ENCODE results near the gene ACAD11. TPM values are rescaled to one million over a fixed set of nuclear protein-coding genes. Genes with fewer than 3 reads are reported as not detected.

The ACAD11 gene
- total RNA-seq, 1 experiment from 2014 or later: 15.4 TPM

- ATAC-seq (no peak), DNase-seq (ENCODE audit: low read depth, low spot score) (no peak)
- TF ChIP-seq SIN3A (IDR thresholded peaks at IDR 0.05; ENCODE audit: borderline replicate concordance, insufficient read depth, low read depth, low read length): no peak
- TF ChIP-seq, protein P1, sequence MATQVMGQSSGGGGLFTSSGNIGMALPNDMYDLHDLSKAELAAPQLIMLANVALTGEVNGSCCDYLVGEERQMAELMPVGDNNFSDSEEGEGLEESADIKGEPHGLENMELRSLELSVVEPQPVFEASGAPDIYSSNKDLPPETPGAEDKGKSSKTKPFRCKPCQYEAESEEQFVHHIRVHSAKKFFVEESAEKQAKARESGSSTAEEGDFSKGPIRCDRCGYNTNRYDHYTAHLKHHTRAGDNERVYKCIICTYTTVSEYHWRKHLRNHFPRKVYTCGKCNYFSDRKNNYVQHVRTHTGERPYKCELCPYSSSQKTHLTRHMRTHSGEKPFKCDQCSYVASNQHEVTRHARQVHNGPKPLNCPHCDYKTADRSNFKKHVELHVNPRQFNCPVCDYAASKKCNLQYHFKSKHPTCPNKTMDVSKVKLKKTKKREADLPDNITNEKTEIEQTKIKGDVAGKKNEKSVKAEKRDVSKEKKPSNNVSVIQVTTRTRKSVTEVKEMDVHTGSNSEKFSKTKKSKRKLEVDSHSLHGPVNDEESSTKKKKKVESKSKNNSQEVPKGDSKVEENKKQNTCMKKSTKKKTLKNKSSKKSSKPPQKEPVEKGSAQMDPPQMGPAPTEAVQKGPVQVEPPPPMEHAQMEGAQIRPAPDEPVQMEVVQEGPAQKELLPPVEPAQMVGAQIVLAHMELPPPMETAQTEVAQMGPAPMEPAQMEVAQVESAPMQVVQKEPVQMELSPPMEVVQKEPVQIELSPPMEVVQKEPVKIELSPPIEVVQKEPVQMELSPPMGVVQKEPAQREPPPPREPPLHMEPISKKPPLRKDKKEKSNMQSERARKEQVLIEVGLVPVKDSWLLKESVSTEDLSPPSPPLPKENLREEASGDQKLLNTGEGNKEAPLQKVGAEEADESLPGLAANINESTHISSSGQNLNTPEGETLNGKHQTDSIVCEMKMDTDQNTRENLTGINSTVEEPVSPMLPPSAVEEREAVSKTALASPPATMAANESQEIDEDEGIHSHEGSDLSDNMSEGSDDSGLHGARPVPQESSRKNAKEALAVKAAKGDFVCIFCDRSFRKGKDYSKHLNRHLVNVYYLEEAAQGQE (IDR thresholded peaks at IDR 0.05; ENCODE audit: insufficient read depth in 1 of 2, low read depth in 2 of 2, low read length in 1 of 2): no peak
- intact Hi-C loops (cut with micrococcal nuclease; ENCODE audit: unreplicated experiment): no loop called here
- Histone ChIP-seq H3K9me3 (ENCODE audit: control insufficient read depth, insufficient read depth, low read depth, low read length) (no peaks in the 10 kb centered on the region), H3K36me3 (ENCODE audit: control insufficient read depth, insufficient read depth, low read length) (no peaks in the 10 kb centered on the region), H3K27ac (ENCODE audit: low read length) (no peak overlapping the region), H3K4me3 (ENCODE audit: low read depth in 2 of 2, low read length in 2 of 2) (no peak overlapping the region), H3K27me3 (ENCODE audit: control insufficient read depth, insufficient read depth, low read length) (no peaks in the 10 kb centered on the region), H3K4me1 (ENCODE audit: control insufficient read depth, insufficient read depth, low read length) (no peaks in the 10 kb centered on the region)
- in situ Hi-C loops (cut with HindIII; ENCODE audit: low pct_unique_long_range_greater_than_20kb, low sequenced_read_pairs): no loop called here
- POLR2A ChIA-PET: no interaction called here
- BruUV-seq (replicated peaks): no TSS peak
- CTCF ChIA-PET: no interaction called here
These were observed 96.1 kb downstream of the ACAD11 start for GRCh38 chr3:132563420-132564069.

GRCh38 chr3:132561003-132561402, 98.6 kb downstream of the ACAD11 start:
- CTCF ChIA-PET: no interaction called here
- Histone ChIP-seq H3K36me3 (ENCODE audit: control insufficient read depth, insufficient read depth, low read length) (no peaks in the 10 kb centered on the region), H3K9me3 (ENCODE audit: control insufficient read depth, insufficient read depth, low read depth, low read length) (no peaks in the 10 kb centered on the region)

More at GRCh38 chr3:132561003-132561402, 98.6 kb downstream of the ACAD11 start:
- DNase-seq (ENCODE audit: low read depth, low spot score) (no peak), ATAC-seq (no peak)
- Histone ChIP-seq H3K27me3 (ENCODE audit: control insufficient read depth, insufficient read depth, low read length) (no peaks in the 10 kb centered on the region), H3K4me1 (ENCODE audit: control insufficient read depth, insufficient read depth, low read length) (no peaks in the 10 kb centered on the region), H3K4me3 (ENCODE audit: low read depth in 2 of 2, low read length in 2 of 2) (no peak overlapping the region), H3K27ac (ENCODE audit: low read length) (no peak overlapping the region)
- TF ChIP-seq SIN3A (IDR thresholded peaks at IDR 0.05; ENCODE audit: borderline replicate concordance, insufficient read depth, low read depth, low read length): no peak
- TF ChIP-seq CTCF (IDR thresholded peaks at IDR 0.05): no peak
- no peak for TF ChIP-seq POLR2AphosphoS5 (IDR thresholded peaks at IDR 0.05; ENCODE audit: low read depth, low read length)
- TF ChIP-seq, protein P1 (IDR thresholded peaks at IDR 0.05; ENCODE audit: insufficient read depth in 1 of 2, low read depth in 2 of 2, low read length in 1 of 2): no peak
- TF ChIP-seq TCF7L2 (IDR thresholded peaks at IDR 0.05; ENCODE audit: low read depth, low read length): no peak
- POLR2A ChIA-PET: no interaction called here
- intact Hi-C loops (cut with micrococcal nuclease; ENCODE audit: unreplicated experiment): no loop called here
- in situ Hi-C loops (cut with HindIII; ENCODE audit: low pct_unique_long_range_greater_than_20kb, low sequenced_read_pairs): no loop called here
- BruUV-seq (replicated peaks): no TSS peak
